ENCODE data around the gene SPTLC2.

Gene SPTLC2

DNA sequence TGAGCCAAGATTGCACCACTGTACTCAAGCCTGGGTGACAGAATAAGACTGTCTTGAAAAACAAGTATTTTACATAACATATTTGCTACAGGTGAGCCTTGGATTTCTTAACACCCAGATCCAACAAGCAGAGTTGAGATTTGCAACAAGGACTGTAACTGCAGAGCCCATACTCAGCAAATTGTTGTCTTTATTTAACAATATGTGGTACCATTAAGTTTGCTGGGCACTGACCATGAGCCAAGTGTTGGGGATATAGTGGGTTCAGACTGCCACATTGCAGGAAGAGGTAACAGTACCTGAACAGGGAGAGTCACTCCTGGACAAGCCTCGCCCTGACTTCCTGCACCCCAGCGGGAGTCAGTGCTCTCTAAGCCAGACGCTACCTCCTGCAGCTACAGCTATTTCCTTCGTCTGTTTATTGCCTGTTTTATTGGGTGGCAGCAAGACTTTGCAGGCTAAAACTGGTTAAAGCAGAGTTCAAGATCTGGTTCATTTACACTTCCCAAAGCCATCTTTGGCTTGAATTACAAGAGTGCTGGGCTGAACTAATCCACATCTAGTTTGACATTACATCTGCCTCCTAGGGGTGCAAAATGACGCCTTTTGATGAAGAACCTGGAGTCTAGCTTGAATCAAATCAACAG is 146.1 kb downstream of the SPTLC2 start:
- TF ChIP-seq, protein P1, sequence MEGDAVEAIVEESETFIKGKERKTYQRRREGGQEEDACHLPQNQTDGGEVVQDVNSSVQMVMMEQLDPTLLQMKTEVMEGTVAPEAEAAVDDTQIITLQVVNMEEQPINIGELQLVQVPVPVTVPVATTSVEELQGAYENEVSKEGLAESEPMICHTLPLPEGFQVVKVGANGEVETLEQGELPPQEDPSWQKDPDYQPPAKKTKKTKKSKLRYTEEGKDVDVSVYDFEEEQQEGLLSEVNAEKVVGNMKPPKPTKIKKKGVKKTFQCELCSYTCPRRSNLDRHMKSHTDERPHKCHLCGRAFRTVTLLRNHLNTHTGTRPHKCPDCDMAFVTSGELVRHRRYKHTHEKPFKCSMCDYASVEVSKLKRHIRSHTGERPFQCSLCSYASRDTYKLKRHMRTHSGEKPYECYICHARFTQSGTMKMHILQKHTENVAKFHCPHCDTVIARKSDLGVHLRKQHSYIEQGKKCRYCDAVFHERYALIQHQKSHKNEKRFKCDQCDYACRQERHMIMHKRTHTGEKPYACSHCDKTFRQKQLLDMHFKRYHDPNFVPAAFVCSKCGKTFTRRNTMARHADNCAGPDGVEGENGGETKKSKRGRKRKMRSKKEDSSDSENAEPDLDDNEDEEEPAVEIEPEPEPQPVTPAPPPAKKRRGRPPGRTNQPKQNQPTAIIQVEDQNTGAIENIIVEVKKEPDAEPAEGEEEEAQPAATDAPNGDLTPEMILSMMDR (IDR thresholded peaks at IDR 0.05; ENCODE audit: insufficient read depth, low read length, missing control alignments) = no peak
- H3K4me3 ChIP-seq (ENCODE audit: low read depth, low read length) = no peak overlapping the region
- CTCF ChIA-PET = interaction anchor here (1.6 kb wide), 1 partner anchor 8 kb away, joined by 3 read pairs; no protein-coding TSS in a partner anchor
- POLR2A ChIA-PET = no interaction called here
- no peak for DNase-seq (ENCODE audit: low read depth, low spot score)

- CTCF ChIA-PET = interaction anchor here (1.3 to 3.1 kb wide), 3 partner anchors 9 to 82 kb away, joined by 3 to 38 read pairs (median 3); no protein-coding TSS in a partner anchor
- POLR2A ChIA-PET = interaction anchor here (0.9 kb wide), 1 partner anchor 63 kb away, joined by 3 read pairs; no protein-coding TSS in a partner anchor
Observed at GRCh38 chr14:77469539-77469938, 146.9 kb downstream of the SPTLC2 start.

GRCh38 chr14:77469067-77469505 is 147.4 kb downstream of the SPTLC2 start:
- POLR2A ChIA-PET = interaction anchor here (0.9 kb wide), 1 partner anchor 64 kb away, joined by 3 read pairs; no protein-coding TSS in a partner anchor
- CTCF ChIA-PET = interaction anchor here (1.3 to 3.1 kb wide), 3 partner anchors 10 to 82 kb away, joined by 3 to 38 read pairs (median 3); no protein-coding TSS in a partner anchor
- DNase-seq (ENCODE audit: low read depth, low spot score) = no peak
- TF ChIP-seq, protein P1 (IDR thresholded peaks at IDR 0.05; ENCODE audit: insufficient read depth, low read length, missing control alignments) = no peak
- no peak overlapping the region for H3K4me3 ChIP-seq (ENCODE audit: low read depth, low read length)

More at GRCh38 chr14:77469539-77469938, 146.9 kb downstream of the SPTLC2 start:
- DNase-seq (ENCODE audit: low read depth, low spot score) = no peak
- TF ChIP-seq, protein P1 (IDR thresholded peaks at IDR 0.05; ENCODE audit: insufficient read depth, low read length, missing control alignments) = no peak
- H3K4me3 ChIP-seq (ENCODE audit: low read depth, low read length) = no peak overlapping the region

- no peak for DNase-seq (ENCODE audit: low read depth, low spot score)
- no peak overlapping the region for H3K4me3 ChIP-seq (ENCODE audit: low read depth, low read length)
- TF ChIP-seq, protein P1 (IDR thresholded peaks at IDR 0.05; ENCODE audit: insufficient read depth, low read length, missing control alignments) = no peak
- POLR2A ChIA-PET = interaction anchor here (0.7 kb wide), 1 partner anchor 11 kb away, joined by 4 read pairs; no protein-coding TSS in a partner anchor
- CTCF ChIA-PET = interaction anchor here (1.0 to 3.1 kb wide), 3 partner anchors 8 to 235 kb away, joined by 3 to 38 read pairs (median 3); no protein-coding TSS in a partner anchor
Observed at GRCh38 chr14:77467801-77468200, 148.6 kb downstream of the SPTLC2 start.

DNA sequence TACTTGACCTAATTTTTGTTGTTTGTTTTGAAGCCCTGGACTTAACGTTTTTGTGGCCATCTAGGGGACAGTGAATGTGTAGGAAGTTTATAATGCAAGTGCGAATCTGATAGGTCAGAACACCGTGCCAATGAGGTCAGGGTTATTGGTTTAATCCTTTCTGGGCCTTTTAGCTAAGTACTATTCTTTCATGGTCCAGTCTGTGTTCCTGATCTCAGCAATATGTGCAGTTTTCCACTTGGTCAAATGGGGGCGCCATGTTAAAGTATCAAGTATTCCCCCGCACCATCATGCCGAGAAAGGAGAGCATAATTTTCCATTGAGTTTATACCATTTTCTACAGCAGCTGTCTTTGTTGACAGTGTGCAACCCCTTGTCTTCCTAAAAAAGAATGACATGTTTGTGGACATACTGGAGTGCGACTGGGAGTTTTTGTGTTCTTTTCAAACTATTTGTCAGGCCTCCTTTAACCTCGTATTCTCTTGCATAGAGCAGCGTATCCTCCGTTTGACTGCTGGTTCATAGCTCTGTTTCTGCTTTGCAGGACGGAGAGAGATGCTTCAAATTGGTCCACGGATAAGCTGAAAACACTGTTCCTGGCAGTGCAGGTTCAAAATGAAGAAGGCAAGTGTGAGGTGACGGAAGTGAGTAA is 157.2 kb downstream of the SPTLC2 start:
- ChIA-PET POLR2A (no interaction called here), CTCF (interaction anchor here (0.6 to 3.6 kb wide), 41 partner anchors 9 to 405 kb away, joined by 3 to 43 read pairs (median 4); partner anchors contain the start of genes SLIRP, SNW1, SPTLC2 and TMED8)
- H3K4me3 ChIP-seq (ENCODE audit: low read depth, low read length) = peak overlapping the region; percentile 98
- peak; percentile 29 for DNase-seq (ENCODE audit: low read depth, low spot score)
- TF ChIP-seq, protein P1 (IDR thresholded peaks at IDR 0.05; ENCODE audit: insufficient read depth, low read length, missing control alignments) = peak; percentile 66

Data from AG04449 (cell line).